ENCODE data around the gene ROR1. TPM values are rescaled to one million over a fixed set of nuclear protein-coding genes. Genes with fewer than 3 reads are reported as not detected.

ROR1 gene
- total RNA-seq, 2 experiments from 2014 or later = 0.47 to 1.4 TPM

DNA sequence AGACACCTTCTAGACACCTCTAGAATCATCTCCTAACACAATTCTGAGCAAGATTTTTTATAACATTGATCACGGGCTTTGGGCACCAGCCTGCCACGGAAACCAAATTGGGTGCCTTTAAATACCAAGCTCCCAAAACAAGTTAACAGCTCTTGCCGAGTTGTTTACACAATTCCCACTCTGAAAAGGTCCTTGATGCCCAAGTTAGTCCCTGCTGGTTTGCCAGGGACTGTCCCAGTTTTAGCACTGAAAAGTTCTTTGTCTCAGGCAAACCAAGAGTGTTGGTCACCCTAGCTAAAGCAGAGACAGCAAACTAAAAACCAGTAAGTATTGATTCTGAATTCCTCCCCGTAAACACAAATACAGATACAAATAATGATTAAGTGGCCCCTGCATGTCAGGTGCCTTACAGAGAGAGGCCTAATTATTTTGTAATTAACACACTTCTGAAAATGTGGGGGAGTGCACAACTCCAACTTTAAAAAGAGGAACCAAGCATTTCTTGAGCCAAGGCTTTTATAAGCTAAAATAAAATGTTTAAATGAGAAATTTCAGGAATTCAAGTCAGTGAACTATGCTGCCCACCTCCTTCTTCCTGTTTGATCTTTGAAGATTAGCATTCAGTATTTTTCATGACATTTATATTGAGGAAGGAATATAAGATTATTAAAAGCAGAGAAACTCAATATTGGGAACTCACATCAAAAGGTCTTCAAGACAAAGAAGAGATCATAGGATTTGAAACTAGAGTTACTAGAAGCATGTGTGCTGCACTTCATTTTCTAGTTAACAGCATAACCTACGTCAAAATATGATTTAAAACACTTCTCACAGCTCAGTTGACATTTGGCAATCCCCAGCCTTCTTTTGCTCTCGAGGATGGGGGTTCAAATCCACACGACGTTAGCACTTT, 420.6 kb downstream of the ROR1 start:
- POLR2A ChIA-PET = no interaction called here
- Histone ChIP-seq H3K4me2 (ENCODE audit: low read length) (no peak overlapping the region), H3K9me2 (ENCODE audit: insufficient read depth, low read length) (no peaks in the 10 kb centered on the region), H3K27ac (ENCODE audit: low read depth, low read length, poor library complexity, severe bottlenecking) (no peak overlapping the region), H3K4me3 (ENCODE audit: low read depth, low read length, poor library complexity, severe bottlenecking) (no peak overlapping the region), H4K20me1 (ENCODE audit: insufficient read depth, low read length) (no peaks in the 10 kb centered on the region), H3K79me2 (ENCODE audit: insufficient read depth, low read depth, low read length) (no peaks in the 10 kb centered on the region), H3K4me1 (ENCODE audit: insufficient read depth, low read length, poor library complexity, severe bottlenecking) (no peaks in the 10 kb centered on the region), H3K36me3 (ENCODE audit: insufficient read depth, low read length) (no peaks in the 10 kb centered on the region), H3K9me3 (ENCODE audit: low read length) (no peaks in the 10 kb centered on the region), H2AFZ (ENCODE audit: low read length) (no peak overlapping the region)
- intact Hi-C loops (cut with micrococcal nuclease; ENCODE audit: unreplicated experiment) = no loop called here
- TF ChIP-seq EZH2phosphoT487 (IDR thresholded peaks at IDR 0.05; ENCODE audit: borderline replicate concordance, low read depth, low read length) (no peak), CTCF (conservative IDR thresholded peaks at IDR 0.05; ENCODE audit: low read length) (no peak)
- CTCF ChIA-PET (ENCODE audit: unreplicated experiment) = no interaction called here
- no TSS peak for BruUV-seq (replicated peaks)
- DNase-seq (ENCODE audit: low spot score) = no peak

DNA sequence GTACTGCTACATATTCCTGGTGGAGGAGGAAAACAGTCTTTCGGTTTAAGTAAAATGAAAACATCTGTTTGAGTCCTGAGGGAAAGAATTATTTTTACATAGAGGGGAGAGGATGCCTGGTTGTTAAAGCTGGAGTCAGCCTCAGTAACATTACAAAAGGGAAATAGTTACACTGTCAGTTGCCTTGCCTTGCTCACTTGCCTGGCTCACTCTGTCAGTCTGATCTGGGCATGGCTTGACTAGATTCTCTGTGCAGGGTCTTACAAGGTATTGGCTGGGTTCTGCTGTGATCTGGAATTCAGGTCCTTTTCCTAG, 421.2 kb downstream of the ROR1 start:
- CTCF ChIA-PET (ENCODE audit: unreplicated experiment) = no interaction called here

More for the DNA sequence above, 421.2 kb downstream of the ROR1 start:
- TF ChIP-seq EZH2phosphoT487 (IDR thresholded peaks at IDR 0.05; ENCODE audit: borderline replicate concordance, low read depth, low read length) (no peak), CTCF (conservative IDR thresholded peaks at IDR 0.05; ENCODE audit: low read length) (no peak)
- no TSS peak for BruUV-seq (replicated peaks)
- Histone ChIP-seq H3K9me3 (ENCODE audit: low read length) (no peaks in the 10 kb centered on the region), H3K79me2 (ENCODE audit: insufficient read depth, low read depth, low read length) (no peaks in the 10 kb centered on the region), H2AFZ (ENCODE audit: low read length) (no peak overlapping the region), H3K36me3 (ENCODE audit: insufficient read depth, low read length) (no peaks in the 10 kb centered on the region), H3K4me1 (ENCODE audit: insufficient read depth, low read length, poor library complexity, severe bottlenecking) (no peaks in the 10 kb centered on the region), H3K9me2 (ENCODE audit: insufficient read depth, low read length) (no peaks in the 10 kb centered on the region), H3K4me3 (ENCODE audit: low read depth, low read length, poor library complexity, severe bottlenecking) (no peak overlapping the region), H3K27ac (ENCODE audit: low read depth, low read length, poor library complexity, severe bottlenecking) (no peak overlapping the region), H3K4me2 (ENCODE audit: low read length) (no peak overlapping the region), H4K20me1 (ENCODE audit: insufficient read depth, low read length) (no peaks in the 10 kb centered on the region)
- intact Hi-C loops (cut with micrococcal nuclease; ENCODE audit: unreplicated experiment) = no loop called here
- POLR2A ChIA-PET = no interaction called here
- no peak for DNase-seq (ENCODE audit: low spot score)

All from OCI-LY7 (cell line).